Keratinocyte (primary cell): ENCODE data around the gene LMAN2L. TPM values are rescaled to one million over a fixed set of nuclear protein-coding genes. Genes with fewer than 3 reads are reported as not detected.

Experiments
- DNase-seq: peaks from one replicate; pipeline ENCODE4 v3.0.0-alpha.2; 2011; ENCODE audit warnings: low read depth, missing footprints, low spot score
- FAIRE-seq: peaks from 2 replicates; lab custom pipeline; 2011; peaks lifted over from hg19 to GRCh38; lab: Jason Lieb, UNC
- H2AFZ ChIP-seq: 2 replicates; pipeline ENCODE4 v1.6.0; 2012; ENCODE audit warnings: low read length, control low read depth, inconsistent platforms; ENCODE audit not compliant: control insufficient read depth
- H3K27ac ChIP-seq: 2 replicates; pipeline ENCODE4 v1.5.1; 2011; ENCODE audit warnings: low read length; ENCODE audit not compliant: control insufficient read depth, insufficient read depth
- H3K27me3 ChIP-seq: 3 replicates; pipeline ENCODE4 v1.6.0; 2011; ENCODE audit warnings: low read length; ENCODE audit not compliant: control insufficient read depth, insufficient read depth; ENCODE audit errors: extremely low read depth
- H3K36me3 ChIP-seq, 2 experiments: 2 replicates in 1 of 2; 3 replicates in 1 of 2; pipeline ENCODE4 v1.5.1; 2011; ENCODE audit warnings: low read length in 2 of 2, mild to moderate bottlenecking in 1 of 2; ENCODE audit not compliant: control insufficient read depth in 2 of 2, insufficient read depth in 2 of 2; ENCODE audit errors: extremely low read depth in 1 of 2
- H3K4me1 ChIP-seq: 3 replicates; pipeline ENCODE4 v1.5.1; 2011; ENCODE audit warnings: low read length; ENCODE audit not compliant: control insufficient read depth, insufficient read depth; ENCODE audit errors: extremely low read depth
- H3K4me2 ChIP-seq: 3 replicates; pipeline ENCODE4 v1.6.0; 2011; ENCODE audit warnings: low read depth, low read length; ENCODE audit not compliant: control insufficient read depth, insufficient read depth; ENCODE audit errors: extremely low read depth
- H3K4me3 ChIP-seq, 3 experiments: fragments of 200-600 bp in 1 of 3; sonication (generic) in 1 of 3; 2 replicates in 2 of 3; 3 replicates in 1 of 3; pipeline ENCODE4 v1.5.1; 2011 to 2016; ENCODE audit warnings: low read length in 3 of 3, mild to moderate bottlenecking in 3 of 3, control low read depth in 2 of 3, inconsistent platforms in 1 of 3, low read depth in 1 of 3, mixed read lengths in 1 of 3, mixed run types in 1 of 3, moderate library complexity in 1 of 3; ENCODE audit not compliant: control insufficient read depth in 2 of 3, insufficient read depth in 2 of 3; ENCODE audit errors: extremely low read depth in 1 of 3
- H3K79me2 ChIP-seq: 2 replicates; pipeline ENCODE4 v1.6.0; 2012; ENCODE audit warnings: low read length; ENCODE audit not compliant: control insufficient read depth, insufficient read depth
- H3K9ac ChIP-seq: 3 replicates; pipeline ENCODE4 v1.6.0; 2011; ENCODE audit warnings: low read length; ENCODE audit not compliant: control insufficient read depth, insufficient read depth; ENCODE audit errors: extremely low read depth
- H3K9me1 ChIP-seq: 3 replicates; pipeline ENCODE4 v1.6.0; 2011; ENCODE audit warnings: low read length; ENCODE audit not compliant: control insufficient read depth, insufficient read depth; ENCODE audit errors: extremely low read depth
- H3K9me3 ChIP-seq: 2 replicates; pipeline ENCODE4 v1.5.1; 2012; ENCODE audit warnings: low read depth, low read length; ENCODE audit not compliant: control insufficient read depth
- H4K20me1 ChIP-seq: 3 replicates; pipeline ENCODE4 v1.6.0; 2011; ENCODE audit warnings: low read length; ENCODE audit not compliant: control insufficient read depth, insufficient read depth; ENCODE audit errors: extremely low read depth
- CTCF ChIP-seq, 3 experiments: IDR thresholded peaks in 1 of 3; conservative IDR thresholded peaks in 1 of 3; optimal IDR thresholded peaks in 1 of 3; 2 replicates in 2 of 3; 3 replicates in 1 of 3; pipeline versions ENCODE3 to v1.5.1; 2011; ENCODE audit warnings: low read length in 3 of 3, mild to moderate bottlenecking in 3 of 3, moderate library complexity in 2 of 3, control low read depth in 1 of 3, inconsistent platforms in 1 of 3; ENCODE audit not compliant: insufficient read depth in 2 of 3; ENCODE audit errors: extremely low read depth in 1 of 3
- EZH2 ChIP-seq: IDR thresholded peaks from one replicate; pipeline ENCODE4 v1.6.1; 2012; ENCODE audit warnings: inconsistent platforms, mild to moderate bottlenecking, low read length, moderate library complexity
- dilution Hi-C: fragments of 300-500 bp; cut with MboI; formaldehyde crosslinking; loops from one replicate; pipeline ENCODE4 v1.7.0; 2020; ENCODE audit warnings: low sequenced_read_pairs; ENCODE audit not compliant: extremely low pct_ligation_motif_present
- polyA plus RNA-seq, 5 experiments: library from polyadenylated mRNA; depleted of rRNA in 3 of 5; stranded (reverse) in 3 of 5; stranded (forward) in 1 of 5; unstranded in 1 of 5; fragments of >200 nt; gene quantifications; 1 replicate in 1 of 5; 2 replicates in 3 of 5; 3 replicates in 1 of 5; pipeline versions ENCODE4 v1.2.1 to v1.2.3, GENCODE V29; 2011 to 2012; ENCODE audit warnings: missing spikeins in 2 of 5, low read depth in 1 of 5, low replicate concordance in 1 of 5

Gene LMAN2L
- polyA plus RNA-seq, 1 donor (not counting 4 experiments of a cell fraction or from before 2014, with no cell fraction given), result 20.7 TPM

DNA sequence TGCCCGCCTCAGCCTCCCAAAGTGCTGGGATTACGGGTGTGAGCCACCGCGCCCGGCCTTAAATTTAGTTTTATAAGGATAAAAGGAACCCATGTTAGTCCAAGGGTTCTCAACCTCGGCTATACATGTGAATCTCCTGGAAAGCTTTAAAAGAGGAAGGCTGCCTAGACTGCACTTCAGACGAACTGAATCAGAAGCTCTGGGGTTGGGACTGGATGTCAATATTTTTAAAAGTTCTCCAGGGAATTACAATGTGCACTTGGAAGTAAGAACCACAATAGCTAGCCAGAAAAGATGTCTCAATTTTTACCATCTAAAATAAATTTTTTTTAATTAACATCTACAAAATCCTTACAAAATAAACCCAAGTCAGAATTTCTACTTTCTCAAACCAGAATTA, 10.1 kb downstream of the LMAN2L start:
- Histone ChIP-seq H4K20me1 (no peaks in the 10 kb centered on the region), H3K4me1 (peaks cover 15% of the 10 kb centered on the region), H3K9ac (no peak overlapping the region), H3K27ac (no peak overlapping the region), H3K4me3 (no peak overlapping the region), H3K9me3 (no peaks in the 10 kb centered on the region), H3K4me2 (peak overlapping the region; percentile 15), H3K36me3 (peaks cover 24 to 26% of the 10 kb centered on the region in 2 experiments), H3K79me2 (no peaks in the 10 kb centered on the region), H3K27me3 (no peaks in the 10 kb centered on the region), H3K9me1 (no peaks in the 10 kb centered on the region), H2AFZ (no peak overlapping the region)
- no peak for TF ChIP-seq CTCF (optimal IDR thresholded peaks at IDR 0.05 in 1 of 3, IDR thresholded peaks at IDR 0.05 in 1 of 3, conservative IDR thresholded peaks at IDR 0.05 in 1 of 3; ENCODE audit: extremely low read depth in 1 of 3, insufficient read depth in 2 of 3, low read length in 3 of 3)
- no peak for TF ChIP-seq EZH2
- dilution Hi-C loops, result no loop called here
- DNase-seq (no peak), FAIRE-seq (no peak)

DNA sequence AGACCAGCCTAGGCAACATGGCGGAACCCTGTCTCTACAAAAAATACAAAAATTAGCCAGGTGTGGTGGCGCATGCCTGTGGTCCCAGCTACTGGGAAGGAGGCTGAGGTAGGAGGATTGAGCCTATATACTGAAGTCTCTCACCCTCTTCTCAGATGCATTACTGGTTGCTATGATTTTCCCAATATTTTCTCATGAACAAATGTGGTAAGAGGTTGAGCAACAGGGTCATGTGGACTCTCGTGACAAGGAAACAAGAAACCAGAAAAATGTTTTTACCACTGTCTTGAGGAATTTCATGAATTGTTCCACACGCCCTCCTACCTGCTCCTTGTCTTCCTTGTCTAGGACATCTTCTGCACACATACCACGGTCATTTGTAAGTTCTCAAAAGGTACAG, 12.4 kb downstream of the LMAN2L start:
- Histone ChIP-seq H3K79me2 (no peaks in the 10 kb centered on the region), H3K27ac (no peak overlapping the region), H3K9me1 (no peaks in the 10 kb centered on the region), H2AFZ (no peak overlapping the region), H3K4me2 (no peak overlapping the region), H3K36me3 (peaks cover 9 to 12% of the 10 kb centered on the region in 2 experiments), H3K27me3 (no peaks in the 10 kb centered on the region), H3K4me1 (peaks cover 15% of the 10 kb centered on the region), H3K4me3 (no peak overlapping the region), H3K9ac (no peak overlapping the region), H3K9me3 (no peaks in the 10 kb centered on the region), H4K20me1 (no peaks in the 10 kb centered on the region)
- DNase-seq (no peak), FAIRE-seq (no peak)
- TF ChIP-seq EZH2 (no peak), CTCF (optimal IDR thresholded peaks at IDR 0.05 in 1 of 3, IDR thresholded peaks at IDR 0.05 in 1 of 3, conservative IDR thresholded peaks at IDR 0.05 in 1 of 3; ENCODE audit: extremely low read depth in 1 of 3, insufficient read depth in 2 of 3, low read length in 3 of 3) (no peak)
- dilution Hi-C loops, result no loop called here
